GM21528 (cell line): ENCODE measurements around the gene IFT88.

Source experiments
- ATAC-seq: cut with Tn5 transposase; IDR thresholded peaks from one replicate; pipeline ENCODE4 v1.9.1; 2021; ENCODE audit warnings: mild to moderate bottlenecking, moderate library complexity; ENCODE audit not compliant: unreplicated experiment, low FRiP score

Gene IFT88, protein sequence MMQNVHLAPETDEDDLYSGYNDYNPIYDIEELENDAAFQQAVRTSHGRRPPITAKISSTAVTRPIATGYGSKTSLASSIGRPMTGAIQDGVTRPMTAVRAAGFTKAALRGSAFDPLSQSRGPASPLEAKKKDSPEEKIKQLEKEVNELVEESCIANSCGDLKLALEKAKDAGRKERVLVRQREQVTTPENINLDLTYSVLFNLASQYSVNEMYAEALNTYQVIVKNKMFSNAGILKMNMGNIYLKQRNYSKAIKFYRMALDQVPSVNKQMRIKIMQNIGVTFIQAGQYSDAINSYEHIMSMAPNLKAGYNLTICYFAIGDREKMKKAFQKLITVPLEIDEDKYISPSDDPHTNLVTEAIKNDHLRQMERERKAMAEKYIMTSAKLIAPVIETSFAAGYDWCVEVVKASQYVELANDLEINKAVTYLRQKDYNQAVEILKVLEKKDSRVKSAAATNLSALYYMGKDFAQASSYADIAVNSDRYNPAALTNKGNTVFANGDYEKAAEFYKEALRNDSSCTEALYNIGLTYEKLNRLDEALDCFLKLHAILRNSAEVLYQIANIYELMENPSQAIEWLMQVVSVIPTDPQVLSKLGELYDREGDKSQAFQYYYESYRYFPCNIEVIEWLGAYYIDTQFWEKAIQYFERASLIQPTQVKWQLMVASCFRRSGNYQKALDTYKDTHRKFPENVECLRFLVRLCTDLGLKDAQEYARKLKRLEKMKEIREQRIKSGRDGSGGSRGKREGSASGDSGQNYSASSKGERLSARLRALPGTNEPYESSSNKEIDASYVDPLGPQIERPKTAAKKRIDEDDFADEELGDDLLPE

DNA sequence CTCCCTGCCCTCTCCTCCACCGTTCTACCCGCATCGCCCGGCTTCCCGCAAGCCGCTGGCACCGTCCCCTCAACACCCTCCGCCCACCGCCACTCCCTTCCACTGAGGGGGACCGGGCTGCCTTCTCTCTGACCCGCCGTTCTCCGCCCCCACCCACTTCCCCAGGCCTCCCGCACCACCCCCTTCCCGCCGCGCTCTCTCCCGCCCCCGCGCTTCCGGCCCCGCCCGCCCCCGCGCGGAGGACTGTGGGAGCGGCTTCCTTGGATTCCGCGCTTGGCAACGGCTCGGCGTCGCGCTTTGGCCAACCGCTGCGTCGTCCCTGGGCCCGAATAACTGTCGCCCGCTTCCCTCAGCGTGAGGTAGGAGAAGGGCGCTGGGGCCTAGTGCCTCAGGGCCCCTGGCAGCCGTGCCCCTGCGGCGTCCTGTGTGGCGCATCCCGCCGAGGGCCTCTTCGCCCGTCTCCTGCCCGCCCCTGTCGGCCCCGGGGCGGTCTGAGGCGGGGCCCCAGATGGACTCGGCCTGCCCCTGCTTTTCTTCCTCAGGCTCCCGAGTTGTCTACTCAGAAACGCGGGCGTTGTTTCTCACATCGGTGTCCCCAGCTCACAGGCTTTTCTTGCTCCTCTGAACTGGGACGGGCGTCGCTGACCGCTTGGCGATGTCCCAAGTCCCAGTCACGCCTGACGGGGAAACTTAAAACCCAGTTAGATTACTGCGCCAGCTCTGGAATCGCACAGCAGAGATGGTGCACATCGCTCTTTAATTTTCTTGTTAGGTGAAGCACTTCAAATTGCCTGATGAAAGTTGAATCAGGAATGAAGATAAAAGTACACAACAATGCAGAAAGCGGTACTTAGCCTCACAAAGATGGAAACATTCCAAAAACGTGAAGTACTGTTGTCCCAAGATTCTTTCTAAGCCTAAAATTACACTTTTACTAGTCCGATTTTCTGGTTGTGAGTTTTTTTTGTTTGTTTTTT, at the start of gene IFT88:
TSS of gene IFT88 (plus strand) at position 260 of the 977 bp plus-strand sequence. CDS start 7,229 bp downstream, outside the sequence.
- ATAC-seq: peak; percentile 89

DNA sequence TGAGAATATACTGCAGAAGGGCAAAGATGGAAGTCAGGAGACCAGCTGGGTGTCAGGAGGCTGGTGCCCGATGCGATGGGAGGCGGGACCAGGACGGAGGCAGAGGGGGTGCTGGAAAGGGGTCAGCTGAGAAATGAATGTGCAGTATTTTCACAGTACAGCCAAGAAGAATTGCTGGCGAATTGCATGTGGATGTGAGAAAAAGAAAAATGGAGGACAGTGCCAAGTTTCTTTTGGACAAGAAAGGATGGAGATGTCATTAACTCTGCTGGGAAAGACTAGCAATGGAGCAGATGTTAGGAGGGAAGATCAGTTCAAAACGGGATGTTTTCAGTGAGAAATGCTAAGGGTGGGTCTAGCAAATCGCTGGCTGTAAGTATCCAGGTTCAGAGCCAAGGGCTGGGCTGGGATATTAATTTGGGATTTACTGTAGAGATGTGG, 48.3 kb upstream of the IFT88 start:
- no peak for ATAC-seq

DNA sequence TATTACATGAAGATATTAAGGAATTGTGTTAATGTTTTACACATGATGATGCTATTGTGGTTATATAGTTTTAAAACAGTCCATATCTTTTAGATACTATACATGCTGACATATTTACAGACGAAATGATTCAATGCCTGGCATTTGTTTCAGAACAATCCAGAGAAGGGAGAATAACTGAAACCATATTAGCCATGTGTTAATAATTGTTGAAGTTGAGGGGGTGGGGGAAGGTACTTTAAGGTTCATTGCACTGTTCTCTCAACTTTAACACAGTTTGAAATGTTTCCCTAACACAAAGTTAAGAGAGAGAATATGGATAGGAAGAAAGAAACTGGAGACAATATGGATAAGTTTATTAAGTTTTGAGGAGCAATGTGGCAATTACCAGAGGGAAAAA, 47.1 kb upstream of the IFT88 start:
- ATAC-seq: no peak

DNA sequence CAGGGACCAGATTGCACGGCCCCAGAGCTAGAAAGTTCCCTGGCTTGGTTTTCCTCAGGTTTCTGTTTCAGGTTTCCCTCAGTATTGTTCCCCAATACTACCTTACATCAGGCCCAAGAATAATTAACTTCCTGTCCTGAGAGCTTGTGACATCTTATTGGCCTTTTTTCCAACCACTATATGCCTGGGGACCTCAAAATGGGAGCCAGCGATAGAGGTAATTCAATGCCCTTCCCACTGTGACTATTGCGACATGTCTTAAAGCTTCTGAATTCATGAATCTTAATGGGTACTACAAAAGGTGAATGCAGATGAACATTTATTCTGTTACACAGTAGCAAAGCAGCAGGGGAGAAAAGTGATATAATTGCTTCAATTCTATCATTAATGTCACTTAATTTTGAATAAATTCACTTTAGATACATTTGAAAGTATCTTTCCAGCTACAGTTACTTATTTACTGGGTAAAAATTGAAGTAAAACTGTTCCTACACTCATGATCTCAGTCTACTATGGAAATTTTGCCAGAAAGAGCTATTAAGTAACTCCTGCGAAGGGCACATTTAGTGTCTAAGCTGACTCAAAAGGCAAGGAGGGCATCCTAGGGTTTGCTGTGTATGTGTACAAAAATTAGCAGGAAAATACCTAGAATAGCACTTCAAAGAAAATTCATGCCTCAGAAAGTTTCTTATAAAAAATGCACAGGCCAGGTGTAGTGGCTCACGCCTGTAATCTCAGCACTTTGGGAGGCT, 45.4 kb upstream of the IFT88 start:
- no peak for ATAC-seq

DNA sequence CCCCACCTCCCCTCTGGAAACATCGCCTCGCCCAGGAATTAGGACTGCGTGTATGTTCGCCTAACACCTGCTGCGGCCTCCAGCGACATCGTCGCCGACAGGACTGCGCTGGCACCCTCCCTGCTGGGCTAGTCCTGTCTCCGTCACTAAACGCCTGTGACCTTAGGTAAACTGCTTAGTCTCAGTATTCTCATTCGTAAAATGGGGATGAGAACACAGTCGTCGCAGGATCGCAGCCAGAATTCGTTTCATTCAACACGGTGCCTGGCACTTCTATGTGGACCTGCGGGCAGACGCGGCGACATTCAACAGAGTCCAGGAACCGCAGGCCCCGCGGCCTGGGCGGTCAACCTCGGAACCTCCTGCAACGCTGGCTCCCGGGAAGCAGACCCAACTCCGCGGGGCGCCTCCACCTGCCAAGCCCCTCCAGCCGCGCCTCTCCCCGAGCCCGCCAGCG, 41.8 kb upstream of the IFT88 start:
- peak; percentile 32 for ATAC-seq

DNA sequence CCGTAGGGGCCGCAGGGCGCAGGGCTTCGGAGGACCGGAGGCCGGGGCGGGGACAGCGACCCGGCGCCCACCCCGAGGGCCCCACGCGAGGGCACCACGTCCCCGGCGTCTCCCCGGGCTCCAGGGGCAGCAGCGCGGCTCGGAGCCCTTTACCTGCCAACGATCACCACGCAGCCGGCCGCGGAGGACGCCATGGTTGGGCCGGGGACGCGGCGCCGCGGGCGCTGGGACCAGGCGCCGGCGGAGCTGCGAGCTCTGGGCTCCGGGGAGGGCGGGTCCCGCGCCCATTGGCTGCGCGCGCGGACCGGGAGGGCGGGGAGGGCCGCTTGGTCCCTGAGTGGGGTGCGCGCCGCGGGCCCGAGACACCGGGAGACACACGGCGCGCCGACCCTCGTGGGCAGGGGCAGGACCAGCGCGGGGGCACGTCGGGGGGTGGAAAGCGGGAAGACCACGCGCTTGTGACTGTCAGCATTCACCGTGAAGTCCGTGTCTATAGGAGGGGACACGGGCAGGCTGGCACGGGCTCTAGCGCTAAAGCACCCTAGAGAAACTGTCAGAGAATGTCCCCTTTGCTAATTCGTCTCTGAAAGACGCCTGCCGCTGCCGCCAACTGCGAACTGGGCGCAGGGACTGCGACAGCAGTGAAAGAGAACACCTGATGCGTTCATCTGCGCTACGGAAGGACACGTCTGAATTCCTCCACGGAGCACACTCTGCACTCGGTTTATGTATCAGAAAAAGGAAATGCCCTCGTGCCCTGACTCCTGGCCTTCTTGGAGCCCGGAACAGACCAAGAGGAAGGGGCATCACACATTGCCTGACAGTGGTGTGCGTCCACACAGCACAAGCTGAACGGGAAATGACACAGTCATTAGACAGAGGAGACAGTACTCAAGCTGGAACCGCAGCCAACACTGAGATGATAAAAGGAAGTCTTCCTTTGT, 41.1 kb upstream of the IFT88 start, which contains the start of gene CRYL1:
TSS of gene CRYL1 (minus strand) at position 257 of the 944 bp plus-strand sequence. CDS start at position 194, 63 bp downstream.
- peak; percentile 88 for ATAC-seq

DNA sequence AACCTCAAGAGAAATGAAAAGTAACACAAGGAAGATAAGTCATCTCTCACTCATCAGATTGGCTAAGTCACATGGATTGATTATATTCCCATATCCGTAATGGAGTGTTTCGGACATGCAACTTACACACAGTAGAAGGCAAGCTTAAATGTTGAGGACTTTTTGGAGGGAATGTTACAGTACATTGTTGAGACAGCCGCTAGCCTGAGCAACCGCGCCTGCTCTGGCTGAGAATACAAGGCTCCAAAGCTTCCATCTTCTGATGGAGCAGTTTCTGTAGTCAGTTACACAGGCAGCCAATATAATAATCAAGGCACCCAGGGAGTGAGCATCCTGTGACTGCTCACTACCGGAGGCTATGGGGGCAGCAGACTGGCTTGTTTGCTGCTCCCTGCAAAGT, 40.3 kb upstream of the IFT88 start:
- ATAC-seq: no peak

DNA sequence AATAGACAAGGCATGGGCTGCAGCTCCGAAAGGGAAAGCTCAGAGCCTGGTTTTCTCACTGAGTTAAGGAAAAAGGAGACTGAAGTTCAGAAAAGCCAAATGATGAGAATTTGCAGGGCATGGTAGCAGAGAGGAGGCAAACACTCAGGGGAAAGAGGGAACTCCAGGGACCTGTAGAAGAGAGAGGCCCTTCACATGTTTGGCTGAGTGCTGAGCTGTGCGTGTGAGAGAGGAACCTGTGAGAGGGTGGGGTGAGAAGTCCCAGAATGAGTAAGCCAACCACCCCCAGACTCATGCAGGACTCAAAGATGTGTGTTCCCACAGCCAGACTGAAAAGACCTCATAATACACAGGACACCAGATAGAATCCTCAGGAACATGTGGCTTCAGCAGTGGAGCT, 38.5 kb upstream of the IFT88 start:
- ATAC-seq: no peak

DNA sequence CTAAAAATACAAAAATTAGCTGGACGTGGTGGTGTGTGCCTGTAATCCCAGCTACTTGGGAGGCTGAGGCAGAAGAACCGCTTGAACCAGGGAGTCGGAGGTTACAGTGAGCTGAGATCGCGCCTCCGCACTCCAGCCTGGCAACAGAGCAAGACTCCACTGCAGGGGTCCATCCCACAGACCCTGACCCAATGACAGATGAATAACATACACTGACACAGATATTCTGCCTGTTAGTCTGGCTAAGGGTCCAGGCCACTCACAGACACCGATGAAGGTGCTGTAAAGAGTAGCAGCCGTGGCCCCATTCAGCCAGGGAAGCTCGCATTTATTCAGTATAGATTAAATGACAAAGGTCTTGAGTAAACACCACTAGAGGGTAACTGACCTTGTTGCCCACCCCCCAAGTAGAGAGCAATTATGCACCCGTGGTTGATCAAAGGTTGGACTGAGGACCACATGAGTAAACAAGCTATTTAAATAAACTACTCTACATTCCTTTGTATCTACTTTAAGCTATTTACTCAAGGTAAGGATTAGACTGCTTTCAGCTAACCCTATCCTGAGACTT, 32.8 kb upstream of the IFT88 start:
- no peak for ATAC-seq

DNA sequence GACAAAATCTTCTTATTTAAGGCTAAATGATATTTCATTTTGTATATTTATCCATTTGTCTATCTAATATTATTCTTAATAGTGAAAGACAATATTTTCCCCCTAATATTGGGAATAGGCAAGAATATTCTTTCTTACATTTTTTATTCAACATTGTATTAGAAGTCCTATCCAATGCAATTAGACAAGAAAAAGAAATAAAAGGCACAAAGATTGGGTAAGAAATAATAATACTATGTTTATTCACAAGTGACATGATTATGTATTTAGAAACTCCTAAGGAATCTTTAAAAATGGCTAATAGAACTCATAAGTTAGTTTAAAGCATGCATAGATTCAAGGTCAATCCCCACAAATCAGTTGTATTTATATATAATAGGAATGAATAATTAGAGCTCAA, 30.0 kb upstream of the IFT88 start:
- ATAC-seq: no peak

DNA sequence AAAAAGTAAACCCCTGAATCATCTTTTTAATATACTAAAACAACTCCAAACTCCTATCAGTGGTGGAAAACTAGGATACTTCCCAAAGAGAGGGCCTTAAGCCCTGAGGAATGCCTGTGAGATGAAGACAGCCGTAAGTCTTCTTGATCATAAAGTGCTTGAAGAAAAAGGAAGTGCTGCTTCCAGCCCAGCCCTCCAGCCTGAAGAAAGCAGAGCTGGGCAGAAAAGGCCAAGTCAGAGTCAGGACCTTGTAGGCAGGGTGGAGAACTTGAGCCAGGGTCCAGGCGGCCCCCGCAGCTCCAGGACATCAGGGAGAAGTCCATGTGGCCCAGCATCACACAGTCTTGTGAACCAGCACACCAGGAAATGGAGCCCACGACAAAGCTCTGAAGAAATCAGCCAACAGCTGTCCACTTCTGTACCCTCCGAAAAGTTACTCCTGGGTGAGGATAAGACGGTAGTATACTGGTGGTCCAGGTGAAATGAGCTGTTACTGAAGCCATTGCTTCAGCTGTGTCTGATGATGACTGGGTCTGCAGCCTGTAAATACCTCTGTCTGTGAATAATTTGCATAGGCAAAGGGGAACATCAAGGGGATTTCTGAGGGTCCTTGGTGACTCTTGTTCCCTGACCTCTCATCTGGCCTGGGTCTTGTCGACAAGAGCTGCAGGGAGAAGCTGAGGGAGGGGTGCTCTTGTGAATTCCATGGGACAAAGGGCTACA, 22.6 kb upstream of the IFT88 start:
- no peak for ATAC-seq

DNA sequence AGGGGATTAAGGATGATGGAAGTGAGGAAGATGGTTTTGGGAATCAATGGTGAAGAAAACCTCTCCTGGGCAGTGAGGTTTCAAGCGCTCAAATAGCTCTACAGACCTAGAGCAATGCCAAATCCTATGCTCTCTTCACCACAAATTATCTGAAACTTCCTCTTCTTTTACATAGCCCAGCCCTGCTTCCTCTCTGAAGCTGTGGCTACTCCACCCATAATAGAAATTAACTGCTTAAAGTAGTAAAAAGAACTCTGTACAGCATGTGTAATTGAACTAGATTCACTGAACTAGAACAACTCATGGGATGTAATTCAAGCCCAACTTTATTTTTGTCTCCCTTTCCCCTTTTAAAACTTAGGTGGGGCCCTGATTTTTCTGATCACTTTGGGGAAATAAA, 20.4 kb upstream of the IFT88 start:
- peak; percentile 54 for ATAC-seq

DNA sequence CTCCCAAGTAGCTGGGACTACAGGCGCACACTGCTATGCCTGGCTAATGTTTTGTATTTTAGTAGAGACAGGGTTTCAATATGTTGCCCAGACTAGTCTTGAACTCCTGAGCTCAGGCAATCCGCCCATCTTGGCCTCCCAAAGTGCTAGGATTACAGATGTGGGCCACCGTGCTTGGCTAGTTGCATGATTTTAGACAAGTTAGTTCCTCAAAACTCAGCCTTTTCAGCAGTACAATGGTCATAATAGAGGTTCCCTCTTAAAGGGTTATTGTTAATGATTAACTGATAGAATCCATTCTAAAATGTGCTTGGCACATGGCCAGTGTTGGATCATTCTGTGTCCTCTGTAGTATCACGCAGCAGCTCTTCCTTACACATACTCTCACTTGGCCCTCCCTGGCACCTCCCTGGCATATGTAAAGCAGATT, 19.5 kb upstream of the IFT88 start:
- ATAC-seq: no peak

DNA sequence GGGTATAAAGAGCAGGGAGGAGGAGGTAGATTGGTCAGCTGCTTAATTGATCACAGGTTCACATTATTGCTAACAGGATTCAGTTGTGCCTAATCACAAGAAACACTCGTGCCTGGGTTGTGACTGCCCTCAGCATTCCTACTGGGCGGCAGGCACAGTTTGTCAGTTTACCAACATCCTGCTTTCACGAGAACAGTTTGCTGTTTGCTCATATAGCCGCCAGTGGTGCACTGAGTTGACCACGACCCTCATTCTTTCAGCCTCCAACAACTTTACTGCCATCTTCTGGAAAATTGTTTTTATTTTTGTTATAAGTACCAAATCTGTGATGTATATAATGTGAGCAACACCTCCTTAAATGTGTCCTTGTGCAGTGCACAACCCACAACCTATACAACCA, 16.2 kb upstream of the IFT88 start:
- ATAC-seq: no peak

DNA sequence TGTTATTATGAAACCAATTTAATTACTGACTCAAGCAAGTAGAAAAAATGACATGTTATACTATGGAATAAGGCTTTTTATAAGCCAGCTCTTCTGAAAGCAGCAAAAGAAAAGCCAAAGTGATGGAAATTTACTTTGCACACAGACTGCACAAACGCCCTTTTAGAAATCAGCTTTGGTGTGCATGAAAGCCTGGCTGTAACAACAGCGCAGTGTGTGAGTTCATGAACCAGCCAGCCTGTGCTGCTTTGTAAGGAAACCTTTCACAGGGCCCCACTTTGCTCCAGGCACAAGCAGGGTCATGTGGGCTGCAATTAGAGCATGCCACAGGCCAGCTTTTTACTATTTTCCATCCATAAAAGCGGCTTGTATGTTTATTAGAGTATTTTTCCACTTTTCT, 13.6 kb upstream of the IFT88 start:
- no peak for ATAC-seq

DNA sequence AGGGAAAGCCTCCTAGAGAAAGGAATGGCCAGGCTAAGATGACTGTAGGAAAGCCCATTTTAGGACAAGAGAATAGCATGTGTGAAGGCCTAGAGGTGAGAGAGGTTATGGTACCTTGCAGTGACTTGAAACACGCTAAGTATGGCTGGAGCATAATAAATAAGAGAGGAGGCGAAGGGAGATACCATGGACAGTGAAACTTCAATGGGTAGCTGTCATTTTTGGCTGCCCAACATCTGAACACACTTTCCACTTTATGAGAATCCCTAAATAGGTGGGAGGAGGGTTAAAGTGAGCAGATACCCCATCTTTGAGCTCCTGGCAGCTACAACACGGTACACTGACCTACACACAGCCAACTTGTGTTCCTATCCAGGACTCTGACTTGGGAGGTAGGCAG, 8.0 kb upstream of the IFT88 start:
- ATAC-seq: no peak

DNA sequence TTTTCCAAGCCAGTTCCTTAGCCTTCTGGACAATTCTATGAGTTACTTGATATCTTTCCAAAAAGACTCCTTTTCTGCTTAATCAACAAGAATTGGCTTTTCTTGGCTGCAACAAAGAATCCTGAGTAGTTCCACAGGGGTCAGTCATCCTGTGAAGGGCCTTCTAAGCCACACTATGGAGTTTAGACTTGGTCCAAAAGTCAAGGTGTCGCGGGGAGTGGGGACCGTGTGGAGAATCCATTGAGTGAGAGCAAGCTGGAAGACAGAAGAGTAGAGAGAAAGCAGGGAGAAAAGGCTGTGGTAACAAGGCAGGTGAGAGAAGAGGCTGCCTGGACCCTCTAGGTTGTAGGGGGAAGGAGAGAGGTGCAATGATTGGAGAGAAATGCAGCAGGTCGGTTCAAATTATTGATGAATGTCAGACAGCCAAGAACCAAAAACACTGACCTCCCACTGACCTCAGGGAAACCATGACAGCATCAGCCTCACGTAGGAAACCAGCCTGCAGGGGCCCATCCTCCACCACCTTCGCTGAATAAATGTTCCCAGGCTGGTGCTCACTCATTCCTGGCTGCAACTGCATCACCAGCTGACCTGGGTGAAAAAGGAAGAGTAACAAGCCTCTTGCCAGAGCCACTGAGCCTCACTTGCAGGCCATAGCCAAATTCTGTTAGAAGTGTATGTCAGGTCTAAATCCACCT, 7.1 kb upstream of the IFT88 start:
- ATAC-seq: no peak
